Stimulated activated CD8-positive, alpha-beta memory T cell treated with anti-CD3 and anti-CD28 coated beads, Interleukin-2, amount 100 ng/mL, for 48 hours (primary cell): ENCODE data around the gene TRPM5.

Source experiments
- DNase-seq, 2 donors: peaks; one replicate each; pipeline ENCODE4 v3.0.0-alpha.2; 2020; ENCODE audit warnings: low read depth in 2 of 2

TRPM5 gene

DNA sequence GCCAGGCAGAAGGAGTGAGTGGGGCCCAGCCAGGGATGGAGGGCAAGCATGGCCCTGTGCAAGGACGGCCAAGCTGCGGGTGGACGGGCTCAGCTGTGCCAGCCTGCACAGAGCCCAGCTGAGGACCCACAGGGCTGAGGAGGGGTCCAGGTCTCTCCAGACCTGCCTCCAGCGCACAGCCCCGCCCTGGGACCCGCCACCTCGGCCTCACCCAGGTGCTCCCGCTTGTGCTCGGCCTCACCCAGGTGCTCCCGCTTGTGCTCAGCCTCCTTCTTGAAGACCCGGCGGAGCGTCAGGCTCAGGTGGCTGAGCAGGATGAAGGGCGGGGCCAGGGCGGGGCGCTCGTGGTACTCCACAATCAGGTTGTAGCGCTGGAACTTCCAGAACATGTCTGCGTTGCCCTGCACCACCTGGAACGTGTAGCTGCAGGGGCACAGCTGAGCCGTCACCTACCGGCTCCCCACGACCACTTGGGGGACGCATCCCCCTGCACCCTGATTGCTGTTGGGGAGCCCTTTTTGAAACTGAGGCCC is 37.4 kb downstream of the TRPM5 start:
- no peak for DNase-seq

DNA sequence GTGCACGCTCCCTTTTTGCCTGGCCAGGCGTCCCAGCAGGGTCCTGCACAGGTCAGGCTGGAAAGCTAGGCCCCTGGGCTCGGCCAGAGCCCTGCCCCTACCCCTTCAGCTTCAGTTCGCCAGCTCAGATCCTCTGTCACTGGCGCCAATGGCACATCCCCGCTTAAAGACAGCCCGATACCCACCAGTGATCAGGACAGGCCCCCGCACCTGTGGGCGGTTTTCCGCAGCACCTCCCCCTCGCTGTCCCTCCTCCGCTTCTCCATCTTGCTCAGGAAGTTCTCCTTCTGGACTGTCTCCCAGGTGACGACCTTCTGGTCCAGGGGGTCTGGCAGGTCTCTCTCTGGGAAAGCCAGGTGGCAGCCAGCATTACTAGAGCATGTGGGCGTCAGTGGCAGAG is 37.9 kb downstream of the TRPM5 start:
- no peak for DNase-seq

DNA sequence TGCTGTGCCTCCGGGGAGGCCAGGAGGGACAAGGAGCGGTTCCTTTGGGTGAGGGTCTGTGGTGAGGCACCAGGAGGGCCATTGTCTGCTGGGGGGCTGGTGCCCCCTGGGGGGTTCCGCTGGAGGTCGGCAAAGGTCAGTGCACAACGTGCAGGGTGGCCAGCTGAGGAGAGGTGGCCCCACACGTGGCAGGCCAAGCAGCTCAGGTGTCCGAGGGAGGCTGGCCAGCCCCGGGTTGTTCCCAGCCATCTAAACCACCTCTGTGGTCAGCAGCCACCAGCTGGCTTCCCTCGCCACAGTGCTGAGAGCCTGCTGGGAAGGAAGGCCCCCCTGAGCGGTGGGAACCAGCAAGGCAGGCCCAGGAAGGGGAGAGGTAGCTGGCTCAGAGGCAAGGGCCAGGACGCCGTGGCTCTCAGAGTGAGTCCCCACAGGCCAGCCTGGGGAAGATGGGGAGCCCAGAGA is 39.5 kb downstream of the TRPM5 start:
- DNase-seq: no peak

DNA sequence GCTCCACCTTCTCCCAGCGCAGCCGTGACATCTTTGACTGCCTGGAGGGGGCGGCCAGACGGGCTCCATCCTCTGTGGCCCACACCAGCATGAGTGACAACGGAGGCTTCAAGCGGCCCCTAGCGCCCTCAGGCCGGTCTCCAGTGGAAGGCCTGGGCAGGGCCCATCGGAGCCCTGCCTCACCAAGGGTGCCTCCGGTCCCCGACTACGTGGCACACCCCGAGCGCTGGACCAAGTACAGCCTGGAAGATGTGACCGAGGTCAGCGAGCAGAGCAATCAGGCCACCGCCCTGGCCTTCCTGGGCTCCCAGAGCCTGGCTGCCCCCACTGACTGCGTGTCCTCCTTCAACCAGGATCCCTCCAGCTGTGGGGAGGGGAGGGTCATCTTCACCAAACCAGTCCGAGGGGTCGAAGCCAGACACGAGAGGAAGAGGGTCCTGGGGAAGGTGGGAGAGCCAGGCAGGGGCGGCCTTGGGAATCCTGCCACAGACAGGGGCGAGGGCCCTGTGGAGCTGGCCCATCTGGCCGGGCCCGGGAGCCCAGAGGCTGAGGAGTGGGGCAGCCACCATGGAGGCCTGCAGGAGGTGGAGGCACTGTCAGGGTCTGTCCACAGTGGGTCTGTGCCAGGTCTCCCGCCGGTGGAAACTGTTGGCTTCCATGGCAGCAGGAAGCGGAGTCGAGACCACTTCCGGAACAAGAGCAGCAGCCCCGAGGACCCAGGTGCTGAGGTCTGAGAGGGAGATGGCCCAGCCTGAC is 41.2 kb downstream of the TRPM5 start:
- DNase-seq: no peak

DNA sequence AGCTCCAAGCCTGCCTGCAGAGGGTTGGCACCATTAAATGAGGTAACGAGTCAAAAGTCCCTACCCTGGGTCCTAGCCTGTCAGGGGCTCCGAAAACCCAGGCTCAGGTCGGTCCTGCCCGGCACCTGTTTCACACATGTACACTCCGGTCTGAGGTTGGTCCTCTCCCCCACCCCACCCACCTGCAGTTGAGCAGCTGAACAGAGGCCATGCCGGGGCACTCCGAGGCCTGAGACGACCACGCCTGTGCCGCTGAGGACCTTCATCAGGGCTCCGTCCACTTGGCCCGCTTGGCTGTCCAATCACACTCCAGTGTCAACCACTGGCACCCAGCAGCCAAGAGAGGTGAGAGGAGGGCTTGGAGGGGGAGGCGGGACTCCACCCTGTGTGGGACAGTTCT is 42.2 kb downstream of the TRPM5 start:
- DNase-seq: no peak

DNA sequence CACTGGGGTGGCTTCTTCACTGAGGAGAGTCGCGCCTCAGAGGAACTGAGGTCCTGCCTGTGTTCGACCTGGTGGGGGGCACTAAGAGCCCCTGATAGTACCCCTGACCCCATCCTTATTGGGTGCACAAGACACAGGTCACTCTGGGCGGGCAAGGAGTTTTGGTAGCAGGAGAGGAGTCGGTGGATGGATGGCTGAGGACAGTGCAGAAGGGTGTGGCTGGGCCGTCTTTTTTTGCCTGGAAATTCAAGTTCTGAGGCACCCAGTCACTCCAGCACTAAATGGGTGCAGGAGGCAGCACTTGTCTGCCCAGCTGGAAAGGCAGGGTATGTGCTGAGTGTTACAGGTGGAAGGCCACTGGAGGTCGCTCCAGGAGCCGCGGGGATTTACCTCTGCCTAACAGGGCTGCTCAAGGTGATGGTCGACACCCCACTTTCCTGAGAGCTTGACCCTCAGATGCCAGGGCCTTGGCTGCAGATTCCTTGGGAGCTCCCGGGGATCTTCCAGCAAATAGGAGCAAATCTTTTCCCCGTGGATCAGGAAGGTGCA is 42.8 kb downstream of the TRPM5 start:
- no peak for DNase-seq

DNA sequence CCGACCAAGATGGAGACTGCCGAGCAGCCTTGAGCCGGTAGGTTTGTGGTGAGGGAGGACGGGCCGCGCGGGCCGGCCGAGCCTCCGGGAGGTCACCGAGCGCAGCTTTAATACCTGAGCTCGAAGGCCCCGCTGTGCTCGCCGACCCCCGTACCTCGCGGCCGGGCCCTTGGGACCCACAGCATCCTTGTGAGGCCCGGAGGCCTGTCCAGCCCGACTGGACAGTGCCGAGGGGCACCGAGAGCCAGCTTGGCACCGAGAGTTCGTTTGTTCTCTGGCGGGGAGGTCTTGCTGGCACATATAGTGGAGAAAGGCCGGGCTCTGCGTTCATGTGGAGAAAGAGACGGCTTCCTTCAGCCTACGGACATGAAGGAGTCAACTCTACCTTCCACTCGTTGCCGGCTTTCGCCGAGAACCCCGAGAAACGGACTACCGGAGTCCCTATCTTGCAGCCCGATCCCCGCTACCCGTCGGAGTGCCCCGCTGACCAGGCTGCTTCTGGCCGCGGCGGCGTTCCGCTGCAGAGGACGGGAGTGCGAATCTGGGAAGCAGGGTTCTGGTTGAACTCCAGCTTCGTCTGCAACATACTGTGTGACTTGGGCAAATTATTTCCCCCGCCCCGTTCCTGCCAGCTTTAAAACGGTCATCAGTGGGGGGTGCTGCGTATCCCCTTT is 43.4 kb downstream of the TRPM5 start:
- DNase-seq: no peak

DNA sequence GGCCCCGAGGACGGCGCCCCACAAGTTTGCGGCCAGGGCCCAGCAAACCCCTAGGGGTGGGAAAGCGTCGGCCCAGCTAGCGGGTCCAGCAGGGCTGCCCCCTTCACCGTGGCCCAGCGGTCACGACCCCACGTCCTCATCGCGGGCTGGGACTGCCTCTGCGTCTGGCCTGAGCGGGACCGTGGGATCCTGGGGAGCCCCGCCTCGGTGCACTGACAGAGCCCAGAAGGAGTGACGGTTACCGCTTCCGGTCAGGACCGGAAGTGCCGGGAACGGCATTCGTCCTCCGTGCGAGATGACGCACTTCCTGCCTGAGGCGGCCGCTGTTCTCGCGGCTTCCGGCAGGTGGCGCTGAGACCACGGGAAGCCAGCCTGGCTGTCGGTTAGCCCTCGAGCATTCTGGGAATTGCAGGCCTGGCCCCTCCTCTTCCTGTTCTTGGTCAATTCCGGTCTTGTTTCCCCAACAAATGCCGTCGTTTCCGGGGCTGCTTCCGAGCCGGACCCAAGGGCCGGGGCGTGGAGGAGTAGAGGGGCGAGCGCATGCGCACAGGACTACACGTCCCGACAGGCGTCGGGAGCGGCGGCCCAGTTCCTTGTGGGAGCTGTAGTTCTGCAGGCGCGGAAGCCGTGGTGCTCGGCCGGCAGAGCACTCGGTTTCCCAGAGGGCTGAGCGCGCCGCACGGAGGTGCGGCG is 44.1 kb downstream of the TRPM5 start, which contains the start of gene TSSC4:
Gene TSSC4 (plus strand): TSS at position 682 of the 693 bp plus-strand sequence. CDS start 1,884 bp downstream, outside the sequence.
- DNase-seq: peak; percentile 98

DNA sequence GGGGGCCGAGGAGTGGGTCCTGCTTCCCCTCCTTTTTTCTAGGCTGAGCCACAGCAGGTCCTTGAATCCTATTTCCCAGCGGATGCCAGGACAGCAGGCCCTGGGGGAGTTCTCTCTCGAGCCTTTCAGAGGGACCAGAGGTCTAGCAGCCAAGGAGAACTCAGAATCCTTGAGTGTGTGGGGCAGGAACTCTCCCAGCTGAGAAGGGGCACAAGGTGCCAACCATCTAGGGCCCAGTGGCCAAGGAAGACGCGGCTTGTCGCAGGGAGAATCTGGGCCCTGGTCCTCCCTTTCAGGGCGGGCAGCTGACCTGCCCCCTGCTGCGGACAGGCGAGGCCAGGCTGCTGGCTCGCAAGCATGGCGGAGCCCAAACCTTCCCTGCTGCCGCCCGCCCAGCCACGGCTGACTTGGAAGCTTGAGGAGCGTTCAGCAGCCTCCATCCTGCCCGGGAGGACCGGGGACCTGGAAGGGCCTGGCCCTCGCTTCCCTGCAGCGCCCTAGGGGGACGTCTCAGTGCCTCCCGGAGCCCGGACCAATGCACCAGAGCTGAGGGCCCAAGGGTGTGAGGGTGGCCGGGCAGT is 44.7 kb downstream of the TRPM5 start:
- DNase-seq: no peak

DNA sequence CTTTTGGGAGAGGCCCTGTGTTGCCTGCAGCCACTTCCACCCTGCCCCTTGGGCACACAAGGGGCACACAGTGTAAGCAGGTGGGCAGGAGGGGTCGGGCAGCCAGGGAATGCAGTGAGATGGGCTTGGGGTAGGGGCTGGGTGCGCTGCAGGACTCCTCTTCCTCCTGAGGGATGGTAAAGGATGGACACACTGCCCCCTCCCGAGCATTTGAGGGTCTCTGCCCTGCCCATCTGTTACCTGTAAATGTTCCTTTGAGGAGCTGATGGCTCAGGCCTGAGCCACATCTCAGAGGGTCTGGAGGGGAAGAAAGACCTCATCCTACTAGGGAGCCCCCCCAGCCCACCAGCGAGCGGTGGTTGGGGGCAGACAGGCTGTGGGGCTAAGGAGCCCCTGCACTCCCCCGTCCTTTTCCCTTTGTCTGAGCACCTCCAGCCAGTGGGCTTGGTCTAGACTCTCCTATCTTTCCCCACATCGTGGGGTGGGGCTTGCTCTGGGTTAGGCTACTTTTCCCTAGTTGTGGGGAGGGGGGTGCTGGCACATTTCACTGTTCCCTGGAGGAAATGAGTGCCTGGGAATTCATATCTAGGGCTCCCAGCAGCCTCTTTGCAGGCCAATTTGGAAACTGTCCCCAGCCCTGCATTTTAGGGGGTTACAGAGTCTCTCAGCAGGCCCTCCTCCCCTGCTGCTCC is 45.5 kb downstream of the TRPM5 start:
- DNase-seq: no peak

DNA sequence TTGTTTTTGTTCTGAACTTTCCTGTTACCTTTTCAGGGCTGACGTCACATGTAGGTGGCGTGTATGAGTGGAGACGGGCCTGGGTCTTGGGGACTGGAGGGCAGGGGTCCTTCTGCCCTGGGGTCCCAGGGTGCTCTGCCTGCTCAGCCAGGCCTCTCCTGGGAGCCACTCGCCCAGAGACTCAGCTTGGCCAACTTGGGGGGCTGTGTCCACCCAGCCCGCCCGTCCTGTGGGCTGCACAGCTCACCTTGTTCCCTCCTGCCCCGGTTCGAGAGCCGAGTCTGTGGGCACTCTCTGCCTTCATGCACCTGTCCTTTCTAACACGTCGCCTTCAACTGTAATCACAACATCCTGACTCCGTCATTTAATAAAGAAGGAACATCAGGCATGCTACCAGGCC is 47.3 kb downstream of the TRPM5 start:
- DNase-seq: no peak

DNA sequence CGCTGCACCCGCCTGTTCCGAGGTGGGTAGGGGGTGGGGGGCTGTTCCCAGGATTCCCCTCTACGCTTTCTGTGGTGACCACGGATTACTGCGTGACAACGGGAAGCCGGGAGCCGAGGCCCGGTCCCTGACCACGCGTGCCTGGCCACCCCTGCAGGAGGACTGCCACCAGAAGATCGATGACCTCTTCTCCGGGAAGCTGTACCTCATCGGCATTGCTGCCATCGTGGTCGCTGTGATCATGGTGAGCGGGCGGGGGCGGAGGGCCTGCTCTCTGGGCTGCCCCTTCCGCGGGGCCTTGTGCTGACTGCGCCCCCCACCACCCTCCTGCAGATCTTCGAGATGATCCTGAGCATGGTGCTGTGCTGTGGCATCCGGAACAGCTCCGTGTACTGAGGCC is 47.8 kb downstream of the TRPM5 start:
- no peak for DNase-seq

DNA sequence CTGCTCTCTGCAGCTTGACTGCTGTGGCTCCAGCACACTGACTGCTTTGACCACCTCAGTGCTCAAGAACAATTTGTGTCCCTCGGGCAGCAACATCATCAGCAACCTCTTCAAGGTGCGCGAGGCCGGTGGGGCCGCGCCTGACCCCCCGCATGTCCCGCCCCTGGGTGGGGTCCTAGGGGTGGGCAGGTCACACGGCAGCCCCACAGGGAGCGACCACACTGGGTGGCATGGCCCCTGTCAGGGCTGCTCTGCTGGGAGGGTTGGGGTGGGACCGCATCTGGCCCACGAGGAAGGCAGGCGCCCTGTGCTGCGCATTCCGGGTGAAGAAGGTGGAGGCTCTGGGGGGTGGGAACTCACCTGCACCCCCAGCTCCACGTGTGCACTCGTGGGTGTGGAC is 48.5 kb downstream of the TRPM5 start:
- DNase-seq: no peak

DNA sequence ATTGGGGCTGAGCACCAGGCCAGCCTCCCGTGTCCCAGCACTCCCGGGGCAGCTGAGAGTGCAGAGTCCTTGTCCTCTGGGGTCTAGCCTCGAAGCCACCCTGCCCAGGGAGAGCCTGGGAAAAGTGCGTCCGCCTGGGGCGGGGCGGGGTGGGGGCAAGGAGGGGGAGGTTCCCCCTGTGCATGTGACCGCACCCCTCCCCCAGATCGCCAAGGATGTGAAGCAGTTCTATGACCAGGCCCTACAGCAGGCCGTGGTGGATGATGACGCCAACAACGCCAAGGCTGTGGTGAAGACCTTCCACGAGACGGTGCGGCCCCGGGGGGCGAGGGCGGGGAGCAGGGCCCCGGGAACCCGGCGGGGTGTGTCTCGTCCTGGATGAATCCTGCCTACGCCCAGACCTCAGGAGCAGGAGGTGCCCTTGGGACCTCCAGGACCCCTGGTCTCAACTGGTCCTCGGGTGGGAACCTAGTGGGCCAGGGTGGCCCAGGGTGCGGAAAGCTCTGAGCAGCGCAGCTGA is 49.0 kb downstream of the TRPM5 start:
- DNase-seq: no peak

DNA sequence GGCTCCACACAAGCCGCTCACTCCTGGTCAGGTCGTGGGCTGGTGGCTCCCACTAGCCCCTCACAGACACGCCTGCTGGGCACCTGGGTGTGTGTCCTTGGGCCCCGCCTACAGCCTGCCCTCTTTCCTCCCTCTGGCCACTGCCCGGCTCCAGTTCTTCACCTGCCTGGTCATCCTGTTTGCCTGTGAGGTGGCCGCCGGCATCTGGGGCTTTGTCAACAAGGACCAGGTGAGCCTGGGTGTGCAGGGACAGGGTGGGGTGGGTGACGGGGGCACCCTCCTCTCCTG is 49.6 kb downstream of the TRPM5 start:
- DNase-seq: no peak
